HEK293 (cell line): ENCODE data around the gene PDHA2.

Experiments
- CTCF ChIP-seq: fragments of 450-650 bp; formaldehyde crosslinking; IDR thresholded peaks from 2 replicates; pipeline ENCODE4 v1.5.1; 2016; ENCODE audit warnings: missing biosample characterization, missing genetic modification characterization
- MEIS1 ChIP-seq: sonication (generic); formaldehyde crosslinking; IDR thresholded peaks from 2 replicates; pipeline ENCODE4 v1.8.1; 2022; ENCODE audit warnings: missing genetic modification reagents, mild to moderate bottlenecking, borderline replicate concordance
- ZNF639 ChIP-seq: fragments of 450-650 bp; formaldehyde crosslinking; IDR thresholded peaks from 2 replicates; pipeline ENCODE4 v1.5.1; 2016; ENCODE audit warnings: missing biosample characterization, missing genetic modification characterization
- TF ChIP-seq, protein P1 (sequence below): fragments of 450-650 bp; formaldehyde crosslinking; conservative IDR thresholded peaks from 2 replicates; pipeline ENCODE4 v1.5.1; 2016; ENCODE audit warnings: low read depth, missing biosample characterization, missing genetic modification characterization

GRCh38 chr4:95798727-95799126, 41.2 kb upstream of the PDHA2 start:
- TF ChIP-seq CTCF (tag by site-specific recombination) = no peak
- TF ChIP-seq MEIS1 (CRISPR knock-in tag) = no peak
- no peak for TF ChIP-seq ZNF639
- TF ChIP-seq, protein P1, sequence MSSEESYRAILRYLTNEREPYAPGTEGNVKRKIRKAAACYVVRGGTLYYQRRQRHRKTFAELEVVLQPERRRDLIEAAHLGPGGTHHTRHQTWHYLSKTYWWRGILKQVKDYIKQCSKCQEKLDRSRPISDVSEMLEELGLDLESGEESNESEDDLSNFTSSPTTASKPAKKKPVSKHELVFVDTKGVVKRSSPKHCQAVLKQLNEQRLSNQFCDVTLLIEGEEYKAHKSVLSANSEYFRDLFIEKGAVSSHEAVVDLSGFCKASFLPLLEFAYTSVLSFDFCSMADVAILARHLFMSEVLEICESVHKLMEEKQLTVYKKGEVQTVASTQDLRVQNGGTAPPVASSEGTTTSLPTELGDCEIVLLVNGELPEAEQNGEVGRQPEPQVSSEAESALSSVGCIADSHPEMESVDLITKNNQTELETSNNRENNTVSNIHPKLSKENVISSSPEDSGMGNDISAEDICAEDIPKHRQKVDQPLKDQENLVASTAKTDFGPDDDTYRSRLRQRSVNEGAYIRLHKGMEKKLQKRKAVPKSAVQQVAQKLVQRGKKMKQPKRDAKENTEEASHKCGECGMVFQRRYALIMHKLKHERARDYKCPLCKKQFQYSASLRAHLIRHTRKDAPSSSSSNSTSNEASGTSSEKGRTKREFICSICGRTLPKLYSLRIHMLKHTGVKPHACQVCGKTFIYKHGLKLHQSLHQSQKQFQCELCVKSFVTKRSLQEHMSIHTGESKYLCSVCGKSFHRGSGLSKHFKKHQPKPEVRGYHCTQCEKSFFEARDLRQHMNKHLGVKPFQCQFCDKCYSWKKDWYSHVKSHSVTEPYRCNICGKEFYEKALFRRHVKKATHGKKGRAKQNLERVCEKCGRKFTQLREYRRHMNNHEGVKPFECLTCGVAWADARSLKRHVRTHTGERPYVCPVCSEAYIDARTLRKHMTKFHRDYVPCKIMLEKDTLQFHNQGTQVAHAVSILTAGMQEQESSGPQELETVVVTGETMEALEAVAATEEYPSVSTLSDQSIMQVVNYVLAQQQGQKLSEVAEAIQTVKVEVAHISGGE = no peak
